HG03571 (cell line): Measurements from ENCODE around the gene OR51A2.
"Not testable (repeated sequence)": the region's sequence is repeated elsewhere in the genome, so short reads cannot be mapped to it uniquely, and the experiment has no call there.

Source experiments
- ATAC-seq: cut with Tn5 transposase; IDR thresholded peaks from one replicate; pipeline ENCODE4 v1.9.1; 2021; ENCODE audit not compliant: unreplicated experiment

Gene OR51A2, protein sequence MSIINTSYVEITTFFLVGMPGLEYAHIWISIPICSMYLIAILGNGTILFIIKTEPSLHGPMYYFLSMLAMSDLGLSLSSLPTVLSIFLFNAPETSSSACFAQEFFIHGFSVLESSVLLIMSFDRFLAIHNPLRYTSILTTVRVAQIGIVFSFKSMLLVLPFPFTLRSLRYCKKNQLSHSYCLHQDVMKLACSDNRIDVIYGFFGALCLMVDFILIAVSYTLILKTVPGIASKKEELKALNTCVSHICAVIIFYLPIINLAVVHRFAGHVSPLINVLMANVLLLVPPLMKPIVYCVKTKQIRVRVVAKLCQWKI

GRCh38 chr11:4955613-4956012 is at the start of gene OR51A2:
OR51A2 (minus strand) TSS chr11:4955713; CDS start chr11:4955713, 0 bp downstream.
- ATAC-seq = not testable (repeated sequence)

DNA sequence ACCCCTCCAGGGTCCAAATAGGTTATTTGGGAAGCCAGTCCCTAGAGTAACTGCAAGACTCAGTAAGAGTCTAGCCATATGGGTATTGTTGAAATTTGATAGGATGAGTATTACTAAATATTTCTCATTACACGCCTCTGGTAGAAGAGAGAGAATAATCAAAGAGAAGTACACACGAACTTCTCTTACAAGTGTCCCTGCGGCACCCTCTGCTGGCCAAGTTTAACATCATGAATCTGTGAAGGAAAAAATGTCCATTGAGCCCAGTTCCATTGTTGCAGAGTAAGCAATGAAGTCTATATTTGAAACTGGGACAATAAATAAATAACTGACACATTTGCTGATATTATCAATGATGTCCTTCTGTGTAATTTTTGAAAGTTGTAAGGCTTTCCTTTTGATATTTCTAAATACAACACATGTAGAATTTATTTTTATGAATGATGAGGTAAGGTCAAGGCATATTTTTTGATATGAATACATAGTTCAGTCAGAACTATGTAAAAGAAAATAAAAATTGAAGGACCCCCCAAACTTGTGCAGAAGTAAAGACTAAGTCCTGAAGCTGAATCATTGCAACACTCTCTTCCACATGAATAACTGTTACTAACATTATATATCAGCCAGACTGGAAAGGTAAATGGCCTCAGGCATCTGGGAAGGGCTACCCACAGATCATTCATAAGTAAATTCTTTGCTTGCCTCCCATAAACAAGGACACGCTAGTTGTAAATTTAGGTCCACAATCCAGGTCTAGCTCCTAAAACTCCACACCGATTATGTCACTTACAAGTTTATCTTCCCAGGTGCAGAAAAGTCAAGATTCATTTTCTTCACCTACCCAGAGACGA is 49.1 kb upstream of the OR51A2 start:
- ATAC-seq = no peak

DNA sequence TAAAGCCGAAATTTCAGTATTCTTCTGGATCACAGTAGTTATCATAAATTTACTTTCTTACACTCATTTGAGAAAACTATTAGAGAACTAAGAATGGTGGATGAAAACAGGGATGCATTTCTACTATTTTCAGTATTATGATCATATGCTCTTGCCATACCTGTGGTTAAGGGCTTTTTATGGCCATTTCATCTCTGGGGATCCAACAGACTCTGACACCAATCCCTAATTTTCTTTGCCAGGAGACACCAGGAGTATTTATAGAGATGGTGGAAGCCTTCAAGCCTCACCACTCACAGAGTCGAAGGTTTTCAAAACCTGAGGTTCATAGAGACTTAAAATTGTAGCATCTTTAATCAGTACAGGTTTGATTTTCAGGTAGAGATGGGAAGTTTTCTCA is 39.0 kb upstream of the OR51A2 start, which contains the start of gene OR51L1:
Gene OR51L1, plus strand, starts transcription at position 301 of the 400 bp plus-strand sequence. CDS start 4,132 bp downstream, outside the sequence.
- no peak for ATAC-seq

DNA sequence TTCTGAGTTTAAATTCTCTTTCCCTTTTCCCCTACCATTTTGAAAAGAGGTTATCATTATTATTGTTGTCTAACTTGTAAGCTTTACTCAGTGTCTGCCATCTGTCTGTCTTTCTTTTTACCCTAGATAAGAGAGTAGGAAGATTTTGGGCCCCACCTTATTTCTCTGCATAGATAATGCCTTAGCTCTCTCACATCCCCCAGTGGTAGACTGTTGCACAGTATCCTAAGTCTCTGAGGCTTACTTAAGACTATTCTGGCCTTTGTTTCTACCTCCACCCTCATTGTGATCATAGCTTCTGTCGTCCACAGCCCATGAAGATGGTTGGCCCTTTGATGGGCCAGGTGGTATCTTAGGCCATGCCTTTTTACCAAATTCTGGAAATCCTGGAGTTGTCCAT is 35.5 kb upstream of the OR51A2 start:
- ATAC-seq = no peak

GRCh38 chr11:4983841-4984240 is 28.3 kb upstream of the OR51A2 start:
- ATAC-seq = no peak

- no peak for ATAC-seq
Observed at GRCh38 chr11:4982678-4983077, 27.2 kb upstream of the OR51A2 start.

DNA sequence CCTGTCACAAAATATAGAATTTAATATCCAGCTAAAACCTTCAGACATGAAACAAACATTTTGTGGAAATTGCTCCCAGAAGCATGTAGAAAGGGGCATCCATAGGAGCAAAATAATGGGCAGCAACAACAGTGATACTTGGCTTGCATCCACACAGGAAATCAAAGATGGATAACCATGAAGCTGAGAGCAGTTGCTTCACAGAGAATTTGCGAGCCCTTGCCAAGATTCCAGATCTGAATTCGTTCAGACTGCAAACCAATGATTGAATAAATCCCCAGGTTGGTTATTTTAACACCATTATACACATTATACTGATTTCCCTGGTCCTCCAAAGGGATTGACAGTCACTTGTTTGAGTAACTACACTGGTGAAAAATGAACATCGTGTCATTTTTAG is 23.5 kb upstream of the OR51A2 start:
- no peak for ATAC-seq

GRCh38 chr11:4975436-4975835 is 19.9 kb upstream of the OR51A2 start:
- no peak for ATAC-seq

DNA sequence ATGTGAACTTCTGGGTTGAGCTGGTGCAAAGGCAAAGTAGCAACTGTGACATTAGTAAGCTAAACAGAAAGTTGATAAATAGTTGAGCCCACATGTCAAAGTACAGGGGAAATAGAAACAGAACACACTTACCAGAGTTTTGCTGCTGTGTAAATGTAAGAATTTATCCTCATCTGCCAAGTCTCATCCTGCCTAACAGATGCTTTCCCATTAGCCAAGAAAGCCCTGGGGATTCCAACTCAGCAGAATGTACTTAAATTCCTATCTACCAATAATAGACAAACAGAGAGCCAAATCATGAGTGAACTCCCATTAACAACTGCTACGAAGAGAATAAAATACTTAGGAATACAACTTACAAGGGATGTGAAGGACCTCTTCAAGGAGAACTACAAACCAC is 7.3 kb upstream of the OR51A2 start:
- no peak for ATAC-seq

DNA sequence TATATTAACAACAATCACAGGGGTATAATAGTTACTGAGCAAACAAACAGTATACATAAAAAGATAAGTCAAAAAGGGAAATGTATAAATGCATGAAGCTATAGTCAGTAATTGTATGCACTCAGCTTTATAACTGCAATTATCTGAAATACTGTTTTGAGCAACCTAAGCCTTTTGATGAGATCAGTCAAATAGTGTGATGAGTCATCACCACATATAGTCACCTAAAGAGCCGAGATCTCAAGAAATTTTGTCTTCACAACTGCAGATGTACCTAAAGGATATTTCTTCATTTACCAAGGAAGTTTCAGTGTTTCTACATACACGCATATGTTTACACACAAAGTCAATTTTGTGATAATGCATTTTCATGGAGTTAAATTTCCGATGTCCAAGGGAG is 5.4 kb upstream of the OR51A2 start:
- no peak for ATAC-seq

DNA sequence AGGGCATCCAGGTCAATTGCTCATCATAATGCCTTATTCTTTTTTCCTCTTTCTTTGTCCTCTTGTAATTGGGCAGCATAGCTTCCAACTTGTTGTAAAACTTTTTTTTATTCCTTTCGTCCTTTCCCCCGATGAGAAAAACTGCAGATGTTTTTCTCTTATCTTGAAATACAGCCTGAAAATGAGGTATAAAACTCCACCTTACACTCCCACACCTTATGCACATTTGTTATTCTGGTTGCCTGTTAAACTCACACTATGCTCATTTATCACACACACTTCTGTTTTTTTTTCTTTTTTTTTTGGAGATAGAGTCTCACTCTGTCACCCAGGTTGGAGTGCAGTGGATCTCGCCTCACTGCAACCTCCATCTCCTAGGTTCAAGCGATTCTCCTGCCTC is 1.9 kb upstream of the OR51A2 start:
- ATAC-seq = no peak

GRCh38 chr11:4947505-4947904 is 8.0 kb downstream of the OR51A2 start, which contains the start of gene OR51A4:
OR51A4 (minus strand) TSS chr11:4947605; CDS start chr11:4947100, 505 bp downstream.
- ATAC-seq = no peak

- ATAC-seq = no peak
Observed at GRCh38 chr11:4936745-4937144, 18.8 kb downstream of the OR51A2 start.

- ATAC-seq = no peak
Observed at GRCh38 chr11:4932751-4933150, 22.8 kb downstream of the OR51A2 start.

DNA sequence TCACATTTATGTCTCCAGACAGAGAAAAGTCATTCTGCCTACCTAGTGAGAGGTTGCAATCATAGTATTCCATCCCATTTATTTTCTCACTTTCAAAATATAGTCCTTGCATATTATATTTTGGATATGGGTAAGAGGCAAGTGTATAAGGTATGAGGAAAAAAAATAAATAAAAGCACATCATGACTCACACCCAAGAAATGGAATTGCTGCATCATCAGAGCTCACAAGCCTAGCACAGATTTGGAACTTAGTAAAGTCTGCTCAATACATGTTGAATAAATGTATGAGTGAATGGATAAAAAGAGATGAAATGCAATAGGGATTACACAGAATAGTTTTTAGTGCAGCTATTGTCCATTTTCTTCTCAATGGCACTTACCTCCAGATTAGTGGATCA is 28.9 kb downstream of the OR51A2 start:
- ATAC-seq = no peak

- ATAC-seq = no peak
Observed at GRCh38 chr11:4924239-4924638, 31.3 kb downstream of the OR51A2 start, which contains the start of gene OR51G1. OR51G1 (minus strand) TSS chr11:4924339; CDS start chr11:4924339, 0 bp downstream.

DNA sequence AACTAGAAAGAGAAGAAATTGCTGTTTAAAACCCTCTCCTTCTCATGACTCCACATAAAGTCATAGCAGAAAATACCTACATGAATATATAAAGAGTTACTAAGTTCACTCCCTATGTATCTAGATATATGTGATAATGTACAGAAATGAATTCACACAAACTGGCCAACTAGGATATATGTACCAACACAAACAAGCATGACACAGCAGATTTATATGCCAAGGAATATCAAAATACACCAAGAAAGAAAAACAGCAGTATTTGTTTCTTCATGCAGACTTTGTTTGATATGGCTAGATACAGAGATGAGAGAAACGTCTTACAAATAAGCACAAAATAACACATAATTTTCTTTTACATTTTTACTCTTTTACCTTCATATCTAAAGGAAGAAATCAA is 33.2 kb downstream of the OR51A2 start:
- no peak for ATAC-seq

DNA sequence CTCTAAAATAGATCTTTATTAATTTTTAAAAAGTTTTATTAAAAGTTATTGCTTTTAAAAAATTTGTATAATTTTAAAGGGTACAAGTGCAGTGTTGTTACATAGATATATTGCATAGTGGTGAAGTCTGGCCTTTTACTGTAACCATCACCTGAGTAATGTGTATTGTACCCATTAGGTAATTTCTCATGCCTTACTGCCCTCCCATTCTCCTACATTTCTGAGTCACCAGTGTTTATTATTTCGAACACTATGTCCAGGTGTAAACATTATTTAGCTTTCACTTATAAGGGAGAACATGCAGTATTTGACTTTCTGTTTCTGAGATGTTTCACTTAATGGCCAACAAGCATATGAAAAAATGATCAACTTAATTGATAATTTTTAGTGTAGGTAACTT is 33.7 kb downstream of the OR51A2 start:
- no peak for ATAC-seq

DNA sequence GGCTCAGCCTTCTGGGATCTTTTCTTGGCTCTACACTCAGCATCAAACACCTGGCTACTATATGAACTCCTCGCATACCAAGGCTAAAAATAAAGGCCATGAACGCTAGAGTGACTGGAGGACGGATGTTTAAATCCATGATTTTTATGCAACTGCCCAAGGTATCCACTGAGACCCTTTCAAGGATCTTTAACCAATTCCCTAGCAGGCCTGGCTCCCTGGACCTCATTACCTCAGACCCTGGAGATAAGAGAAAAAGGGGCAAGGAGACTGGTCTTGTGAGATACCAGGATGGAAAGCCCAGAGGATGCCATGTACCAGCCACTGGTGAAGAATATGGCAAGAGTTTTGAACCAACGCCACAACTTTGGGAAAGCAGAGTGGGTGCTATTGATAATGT is 36.3 kb downstream of the OR51A2 start, which contains the start of gene OR51G2:
Gene OR51G2, minus strand, starts transcription at position 101 of the 400 bp plus-strand sequence. CDS start 3,687 bp downstream, outside the sequence.
- ATAC-seq = no peak

DNA sequence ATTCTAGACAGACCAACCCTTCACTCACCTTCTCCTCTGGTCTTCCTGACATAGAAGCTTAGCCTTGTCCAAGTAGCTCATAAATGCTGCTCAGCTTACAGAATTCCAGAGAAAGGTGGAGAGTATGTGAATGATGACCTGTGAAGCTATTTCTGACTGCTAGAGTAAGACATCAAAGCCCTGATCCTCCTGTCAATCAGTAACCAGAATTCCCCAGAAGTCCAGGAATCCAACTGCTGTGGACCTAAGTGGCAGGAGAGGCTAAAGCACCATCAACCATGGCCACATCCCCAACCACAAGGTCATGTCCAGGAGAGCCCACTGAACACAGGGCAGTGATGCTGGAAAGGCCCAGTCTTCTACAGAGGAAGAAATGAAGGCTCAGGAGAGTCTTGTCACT is 38.9 kb downstream of the OR51A2 start:
- no peak for ATAC-seq
